Stomach (tissue), 9 donors: Measurements from ENCODE around the gene EIPR1. TPM values are rescaled to one million over a fixed set of nuclear protein-coding genes. Genes with fewer than 3 reads are reported as not detected.

Experiments
- DNase-seq, 2 donors: peaks; one replicate each; pipeline versions ENCODE4 v3.0.0 to v3.0.0-alpha.2; 2013 to 2019
- H3K27ac ChIP-seq, 5 donors: fragments of 200-600 bp in 4 of 5; sonication (generic) in 4 of 5; one replicate each; pipeline ENCODE4 v1.5.1; 2013 to 2019; ENCODE audit warnings: mild to moderate bottlenecking in 1 of 5, moderate library complexity in 1 of 5
- H3K27me3 ChIP-seq, 3 donors: fragments of 200-600 bp; sonication (generic); one replicate each; pipeline ENCODE4 v1.5.1; 2017 to 2019; ENCODE audit warnings: mixed run types in 1 of 3
- H3K36me3 ChIP-seq, 4 donors: fragments of 200-600 bp; sonication (generic); 1 replicate in 3 of 4; 2 replicates in 1 of 4; pipeline ENCODE4 v1.5.1; 2016 to 2019
- H3K4me1 ChIP-seq, 4 donors: fragments of 200-600 bp; sonication (generic); one replicate each; pipeline ENCODE4 v1.5.1; 2016 to 2019
- H3K4me3 ChIP-seq, 4 donors: fragments of 200-600 bp; sonication (generic) in 3 of 4; one replicate each; pipeline ENCODE4 v1.5.1; 2016 to 2019; ENCODE audit warnings: mild to moderate bottlenecking in 1 of 4
- H3K9me3 ChIP-seq, 4 donors: fragments of 200-600 bp; sonication (generic); one replicate each; pipeline ENCODE4 v1.5.1; 2016 to 2019
- EP300 ChIP-seq: sonication (generic); formaldehyde crosslinking; IDR thresholded peaks from one replicate; pipeline ENCODE4 v1.6.1; 2017; ENCODE audit warnings: antibody characterized with exemption
- POLR2A ChIP-seq, 4 donors: fragments of 450-650 bp; IDR thresholded peaks; one replicate each; pipeline ENCODE4 v1.6.1; 2016; ENCODE audit warnings: antibody characterized with exemption in 4 of 4, control low read depth in 2 of 4, mild to moderate bottlenecking in 1 of 4, moderate library complexity in 1 of 4
- POLR2AphosphoS5 ChIP-seq, 3 donors: sonication (generic); formaldehyde crosslinking; IDR thresholded peaks; one replicate each; pipeline ENCODE4 v1.6.1; 2016; ENCODE audit warnings: antibody characterized with exemption in 3 of 3
- WGBS, 5 donors: extraction: QIAGEN DNeasy Blood & Tissue Kit in 3 of 5; methylation state at CpG; one replicate each; pipeline versions ENCODE4 v1.1.5 to v1.1.7; 2013 to 2018; 5-methylcytosine and 5-hydroxymethylcytosine counted together
- intact Hi-C: fragments of 100-400 bp; cut with DNase I; formaldehyde crosslinking; loops from one replicate; pipeline ENCODE4 v1.15.1; 2023; ENCODE audit warnings: low total_unique reads
- polyA plus RNA-seq, 3 donors: library from polyadenylated mRNA; stranded (reverse); fragments of 200-250 nt; gene quantifications; one replicate each; pipeline ENCODE4 v1.2.3, GENCODE V29; 2013
- total RNA-seq, 5 donors: library from RNA; depleted of rRNA; stranded (reverse); fragments of >200 nt; gene quantifications; one replicate each; pipeline versions ENCODE4 v1.1.0 to v1.2.3, GENCODE V29; 2014 to 2016
- TF ChIP-seq, protein P1 (sequence below), 7 experiments: fragments of 450-650 bp in 4 of 7; fragments of 200-600 bp in 3 of 7; sonication (generic) in 3 of 7; IDR thresholded peaks; one replicate each; pipeline ENCODE4 v1.5.1; 2016 to 2019; ENCODE audit warnings: antibody characterized with exemption in 7 of 7, control low read depth in 2 of 7, mild to moderate bottlenecking in 1 of 7
- donor health status: healthy with polysubstance abuse.
- donor health status: Bipolar disorder and iron deficiency.
- donor health status: healthy.

EIPR1 gene
- total and polyA plus RNA-seq, 8 donors, result 1.2 to 39.4 (median 12.7) TPM

DNA sequence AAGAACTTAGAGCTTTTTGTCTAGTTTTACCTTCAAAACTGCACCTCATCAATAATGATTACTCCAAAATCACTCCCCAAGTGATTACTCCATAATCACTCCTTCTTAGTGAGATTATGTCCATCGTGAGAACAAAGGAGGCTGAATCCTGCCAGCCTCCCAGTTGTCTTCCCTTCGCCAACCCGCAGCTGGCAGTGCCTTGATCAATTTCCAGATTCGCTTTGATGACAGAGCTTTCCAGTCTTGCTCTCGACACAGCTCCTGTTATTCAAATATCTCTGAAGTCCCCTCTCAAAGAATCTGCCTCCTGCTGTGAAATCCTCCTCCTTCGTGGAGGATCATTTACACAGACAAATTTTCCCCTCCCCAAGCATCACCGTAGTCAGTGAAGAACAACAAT is 237.7 kb downstream of the EIPR1 start:
- H3K27me3 ChIP-seq, result no peaks in the 10 kb centered on the region
- DNase-seq, result no peak
- WGBS, 5 donors, result 68 to 85% (median 75%) methylated on average over 7 of the region's 7 CpGs

More for the DNA sequence above, 237.7 kb downstream of the EIPR1 start:
- intact Hi-C loops, result no loop called here
- no peaks in the 10 kb centered on the region for H3K36me3 ChIP-seq
- peaks cover 0 to 6% (median 2%) of the 10 kb centered on the region in 4 donors for H3K9me3 ChIP-seq
- no peak overlapping the region for H3K27ac ChIP-seq
- H3K4me1 ChIP-seq, result no peaks in the 10 kb centered on the region
- TF ChIP-seq POLR2AphosphoS5 (IDR thresholded peaks at IDR 0.05) (no peak), EP300 (no peak), POLR2A (IDR thresholded peaks at IDR 0.05) (no peak)
- TF ChIP-seq, protein P1, sequence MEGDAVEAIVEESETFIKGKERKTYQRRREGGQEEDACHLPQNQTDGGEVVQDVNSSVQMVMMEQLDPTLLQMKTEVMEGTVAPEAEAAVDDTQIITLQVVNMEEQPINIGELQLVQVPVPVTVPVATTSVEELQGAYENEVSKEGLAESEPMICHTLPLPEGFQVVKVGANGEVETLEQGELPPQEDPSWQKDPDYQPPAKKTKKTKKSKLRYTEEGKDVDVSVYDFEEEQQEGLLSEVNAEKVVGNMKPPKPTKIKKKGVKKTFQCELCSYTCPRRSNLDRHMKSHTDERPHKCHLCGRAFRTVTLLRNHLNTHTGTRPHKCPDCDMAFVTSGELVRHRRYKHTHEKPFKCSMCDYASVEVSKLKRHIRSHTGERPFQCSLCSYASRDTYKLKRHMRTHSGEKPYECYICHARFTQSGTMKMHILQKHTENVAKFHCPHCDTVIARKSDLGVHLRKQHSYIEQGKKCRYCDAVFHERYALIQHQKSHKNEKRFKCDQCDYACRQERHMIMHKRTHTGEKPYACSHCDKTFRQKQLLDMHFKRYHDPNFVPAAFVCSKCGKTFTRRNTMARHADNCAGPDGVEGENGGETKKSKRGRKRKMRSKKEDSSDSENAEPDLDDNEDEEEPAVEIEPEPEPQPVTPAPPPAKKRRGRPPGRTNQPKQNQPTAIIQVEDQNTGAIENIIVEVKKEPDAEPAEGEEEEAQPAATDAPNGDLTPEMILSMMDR (IDR thresholded peaks at IDR 0.05), result no peak
- H3K4me3 ChIP-seq, result no peak overlapping the region

Other genes with a start within 250 kb of the EIPR1 start
- gene TRAPPC12, start 1.9 kb upstream of the EIPR1 start, total RNA-seq, result 100 to 1,000 TPM in 1 of 5 donors, 10 to 100 TPM in 4; 46.6 to 158 (median 71.4) TPM
- 10 to 100 TPM; 65.8 to 85.7 (median 69.9) TPM for gene TRAPPC12, start 1.9 kb upstream of the EIPR1 start, polyA plus RNA-seq
- 10 to 100 TPM; 25.1 to 67.7 (median 56.2) TPM for gene ADI1, start 141.7 kb upstream of the EIPR1 start, total RNA-seq
- gene ADI1, start 141.7 kb upstream of the EIPR1 start, polyA plus RNA-seq, result 100 to 1,000 TPM in 2 of 3 donors, 10 to 100 TPM in 1; 78.3 to 124 (median 110) TPM
- gene RNASEH1, start 180.5 kb upstream of the EIPR1 start, total RNA-seq, result 10 to 100 TPM in 3 of 5 donors, 1 to 10 TPM in 2; 1.7 to 32.1 (median 13.6) TPM
- 10 to 100 TPM in 1 of 3 donors, 1 to 10 TPM in 2; 4.6 to 13.9 (median 7.9) TPM for gene RNASEH1, start 180.5 kb upstream of the EIPR1 start, polyA plus RNA-seq
- gene RPS7, start 197.4 kb upstream of the EIPR1 start, total RNA-seq, result 1,000 to 10,000 TPM; 1,571 to 2,461 (median 2,078) TPM
- gene RPS7, start 197.4 kb upstream of the EIPR1 start, polyA plus RNA-seq, result 1,000 to 10,000 TPM; 3,068 to 4,006 (median 3,110) TPM
- 1 to 10 TPM in 2 of 5 donors, not detected in 3; 2.0 to 4.5 TPM for gene COLEC11, start 217.3 kb upstream of the EIPR1 start, total RNA-seq
- 1 to 10 TPM; 2.1 to 9.9 (median 3.3) TPM for gene COLEC11, start 217.3 kb upstream of the EIPR1 start, polyA plus RNA-seq